GM12878 (cell line): Measurements from ENCODE around the gene CLDN15. TPM values are rescaled to one million over a fixed set of nuclear protein-coding genes. Genes with fewer than 3 reads are reported as not detected.

Source experiments
- ATAC-seq: fragments of 200-7000 bp; cut with Tn5 transposase; 3 replicates; pipeline ENCODE4 v1.9.1; 2020; ENCODE audit warnings: mild to moderate bottlenecking, moderate library complexity
- BruUV-seq: library from RNA; stranded (reverse); fragments of 400-500 nt; replicated peaks from 2 replicates; lab custom pipeline; 2021; lab: Mats Ljungman, UMichigan
- CTCF ChIA-PET: fragments of 300-600 bp; sonication (Branson Sonifier 250); formaldehyde crosslinking; extraction: SDS; loops from one replicate; lab custom pipeline; 2021; ENCODE audit warnings: inconsistent platforms; lab: Yijun Ruan, JAX
- POLR2A ChIA-PET: fragments of 350-600 bp; formaldehyde crosslinking; extraction: SDS; loops from one replicate; lab custom pipeline; 2021; ENCODE audit warnings: inconsistent platforms; lab: Charles Lee
- RAD21 ChIA-PET: fragments of 300-600 bp; sonication (Branson Sonifier 250); formaldehyde crosslinking; loops from one replicate; lab custom pipeline; 2023; ENCODE audit warnings: antibody characterized with exemption; ENCODE audit not compliant: unreplicated experiment; lab: Charles Lee
- SMC1A ChIA-PET: fragments of 300-600 bp; sonication (Branson Sonifier 250); formaldehyde crosslinking; loops from one replicate; lab custom pipeline; 2023; ENCODE audit not compliant: unreplicated experiment, uncharacterized antibody; lab: Charles Lee
- DNase-seq: peaks from one replicate; pipeline ENCODE4 v3.0.0-alpha.2; 2011; ENCODE audit warnings: low read depth, low spot score
- FAIRE-seq: peaks from 3 replicates; lab custom pipeline; 2011; peaks lifted over from hg19 to GRCh38; lab: Jason Lieb, UNC
- H2AFZ ChIP-seq: 2 replicates; pipeline ENCODE4 v1.6.0; 2011; ENCODE audit warnings: low read depth, low read length, control low read depth; ENCODE audit not compliant: control insufficient read depth
- H3K27ac ChIP-seq: 2 replicates; pipeline ENCODE4 v1.5.1; 2011; ENCODE audit warnings: control low read depth; ENCODE audit not compliant: control insufficient read depth, insufficient read depth
- H3K27me3 ChIP-seq, 2 experiments: replicated peaks in 1 of 2; 2 replicates each; pipeline versions ENCODE4 v1.6.0 to v1.6.1; 2011; ENCODE audit warnings: low read length in 1 of 2; ENCODE audit not compliant: control insufficient read depth in 2 of 2, insufficient read depth in 2 of 2
- H3K36me3 ChIP-seq, 2 experiments: 2 replicates each; pipeline ENCODE4 v1.5.1; 2011; ENCODE audit warnings: low read length in 1 of 2; ENCODE audit not compliant: control insufficient read depth in 2 of 2, insufficient read depth in 2 of 2
- H3K4me1 ChIP-seq: 2 replicates; pipeline ENCODE4 v1.6.1; 2011; ENCODE audit warnings: mild to moderate bottlenecking, low read length, moderate library complexity, mixed read lengths; ENCODE audit not compliant: control insufficient read depth, insufficient read depth
- H3K4me2 ChIP-seq: 2 replicates; pipeline ENCODE4 v1.6.0; 2011; ENCODE audit warnings: control low read depth; ENCODE audit not compliant: control insufficient read depth, insufficient read depth
- H3K4me3 ChIP-seq: fragments of 200-600 bp; sonication (generic); 2 replicates; pipeline ENCODE4 v1.5.1; 2016
- H3K79me2 ChIP-seq: 2 replicates; pipeline ENCODE4 v1.6.0; 2011; ENCODE audit warnings: low read length; ENCODE audit not compliant: control insufficient read depth, insufficient read depth
- H3K9ac ChIP-seq: 2 replicates; pipeline ENCODE4 v1.8.0; 2011; ENCODE audit warnings: low read length, control low read depth, mixed read lengths; ENCODE audit not compliant: control insufficient read depth, insufficient read depth
- H3K9me3 ChIP-seq: replicated peaks from 3 replicates; pipeline ENCODE4 v1.5.1; 2011; ENCODE audit warnings: mild to moderate bottlenecking, low read length; ENCODE audit not compliant: control insufficient read depth, insufficient read depth
- H4K20me1 ChIP-seq: 2 replicates; pipeline ENCODE4 v1.6.0; 2011; ENCODE audit not compliant: control insufficient read depth, insufficient read depth
- E2F4 ChIP-seq: IDR thresholded peaks from 2 replicates; pipeline ENCODE4 v1.6.1; 2012; ENCODE audit warnings: low read depth, low read length, improper control_type of control experiment
- E4F1 ChIP-seq: fragments of 450-650 bp; IDR thresholded peaks from 2 replicates; pipeline ENCODE4 v1.6.1; 2018; ENCODE audit warnings: borderline replicate concordance, mild to moderate bottlenecking; ENCODE audit not compliant: partially characterized antibody
- HSF1 ChIP-seq: fragments of 150-350 bp; IDR thresholded peaks from 2 replicates; pipeline ENCODE4 v1.6.1; 2014; ENCODE audit warnings: mild to moderate bottlenecking, low read depth, low read length
- IRF3 ChIP-seq: fragments of 450-650 bp; IDR thresholded peaks from 2 replicates; pipeline ENCODE4 v1.6.1; 2014; ENCODE audit warnings: mild to moderate bottlenecking
- JUNB ChIP-seq: IDR thresholded peaks from 2 replicates; pipeline ENCODE4 v1.6.1; 2016; ENCODE audit warnings: antibody characterized with exemption, mild to moderate bottlenecking
- NFYA ChIP-seq: IDR thresholded peaks from 2 replicates; pipeline ENCODE4 v1.6.1; 2011; ENCODE audit warnings: low read depth, mild to moderate bottlenecking, low read length, improper control_type of control experiment, borderline replicate concordance
- NRF1 ChIP-seq: conservative IDR thresholded peaks from 2 replicates; pipeline ENCODE4 v1.6.1; 2011; ENCODE audit warnings: mild to moderate bottlenecking, low read depth, low read length, improper control_type of control experiment
- PBX3 ChIP-seq: IDR thresholded peaks from 2 replicates; pipeline ENCODE4 v1.6.1; 2011; ENCODE audit warnings: mild to moderate bottlenecking, low read depth, low read length, moderate library complexity; ENCODE audit not compliant: insufficient replicate concordance
- SPI1 ChIP-seq: IDR thresholded peaks from 2 replicates; pipeline ENCODE4 v1.6.1; 2011; ENCODE audit warnings: low read depth, mild to moderate bottlenecking, low read length, moderate library complexity, borderline replicate concordance; ENCODE audit not compliant: insufficient read depth
- STAT1 ChIP-seq: fragments of 450-650 bp; conservative IDR thresholded peaks from 2 replicates; pipeline ENCODE4 v1.6.1; 2014; ENCODE audit warnings: antibody characterized with exemption, mild to moderate bottlenecking
- ZNF687 ChIP-seq: fragments of 450-650 bp; IDR thresholded peaks from 2 replicates; pipeline ENCODE4 v1.6.1; 2017; ENCODE audit warnings: mild to moderate bottlenecking, moderate library complexity
- ZSCAN29 ChIP-seq: fragments of 450-650 bp; IDR thresholded peaks from 2 replicates; pipeline ENCODE4 v1.6.1; 2017; ENCODE audit warnings: mild to moderate bottlenecking, moderate library complexity
- WGBS: methylation state at CpG from one replicate; pipeline ENCODE4 v1.1.6; 2016; ENCODE audit warnings: low lambda C conversion rate; ENCODE audit not compliant: insufficient replicate concordance, insufficient coverage; ENCODE audit errors: missing lambda C conversion rate; 5-methylcytosine and 5-hydroxymethylcytosine counted together
- in situ Hi-C: fragments of 300-500 bp; cut with MboI; formaldehyde crosslinking; loops from 9 replicates; pipeline ENCODE4 v1.14.3; 2018; ENCODE audit warnings: mixed read lengths
- intact Hi-C: fragments of 100-400 bp; cut with micrococcal nuclease; formaldehyde crosslinking; loops from one replicate; pipeline ENCODE4 v1.14.2; 2022; ENCODE audit not compliant: unreplicated experiment
- polyA plus RNA-seq, 11 experiments: library from polyadenylated mRNA; depleted of rRNA in 4 of 11; unstranded in 6 of 11; stranded (reverse) in 5 of 11; fragments of >200 nt; fragmentation: Nextera tagmentation in 4 of 11; fragmentation: Illumina TruSeq in 1 of 11; extraction: Ambion mirVana in 4 of 11; extraction: Trizol in 1 of 11; gene quantifications; 1 replicate in 1 of 11; 2 replicates in 10 of 11; pipeline versions ENCODE4 v1.2.1 to v1.2.3, GENCODE V29; 2011 to 2016; ENCODE audit warnings: inconsistent platforms in 2 of 11, missing spikeins in 2 of 11, low read depth in 1 of 11
- total RNA-seq, 4 experiments: library from RNA; depleted of rRNA in 3 of 4; stranded (reverse); fragments of >200 nt in 3 of 4; fragmentation: Illumina TruSeq in 1 of 4; extraction: Trizol in 1 of 4; gene quantifications; 2 replicates each; pipeline versions ENCODE4 v1.2.1 to v1.2.3, GENCODE V29; 2013 to 2021

CLDN15 gene
- total and polyA plus RNA-seq, 10 of the 15 experiments (the other 5 are each of a cell fraction or from before 2014, with no cell fraction given), result 0.47 to 15.0 (median 6.6) TPM

GRCh38 chr7:101207459-101207858, 30.1 kb downstream of the CLDN15 start:
- Histone ChIP-seq H3K4me3 (no peak overlapping the region), H3K79me2 (no peaks in the 10 kb centered on the region), H3K27me3 (no peaks in the 10 kb centered on the region), H3K4me2 (no peak overlapping the region), H3K9me3 (no peaks in the 10 kb centered on the region), H4K20me1 (no peaks in the 10 kb centered on the region), H3K27ac (no peak overlapping the region), H2AFZ (no peak overlapping the region), H3K36me3 (peaks cover 0 to 3% of the 10 kb centered on the region in 2 experiments; a peak in 2 of 4 replicates), H3K4me1 (no peaks in the 10 kb centered on the region; the same call in 1 of the 2 replicates), H3K9ac (no peak overlapping the region)
- ATAC-seq (no peak), FAIRE-seq (no peak), DNase-seq (no peak)
- intact Hi-C loops, result no loop called here
- POLR2A ChIA-PET, result no interaction called here
- SMC1A ChIA-PET, result interaction anchor here (0.7 kb wide), 1 partner anchor 63 kb away, joined by 3 read pairs; no protein-coding TSS in a partner anchor
- BruUV-seq, result no TSS peak
- CTCF ChIA-PET, result no interaction called here
- WGBS, result 97% methylated on average over 17 of the region's 17 CpGs
- RAD21 ChIA-PET, result no interaction called here
- in situ Hi-C loops, result no loop called here
- TF ChIP-seq HSF1 (no peak), JUNB (no peak), IRF3 (no peak), E4F1 (no peak), NRF1 (no peak), E2F4 (no peak), SPI1 (no peak), PBX3 (no peak), NFYA (no peak), ZSCAN29 (no peak), ZNF687 (no peak), STAT1 (no peak)
